GM18502 (cell line): ENCODE measurements around the gene C11orf52.

ENCODE experiments used
- ATAC-seq: cut with Tn5 transposase; IDR thresholded peaks from one replicate; pipeline ENCODE4 v1.9.1; 2021; ENCODE audit warnings: mild to moderate bottlenecking; ENCODE audit not compliant: unreplicated experiment, poor library complexity

C11orf52 gene

GRCh38 chr11:111935317-111936039, 16.8 kb downstream of the C11orf52 start:
- ATAC-seq: no peak

- no peak for ATAC-seq
Observed at GRCh38 chr11:111936040-111936540, 17.4 kb downstream of the C11orf52 start.

GRCh38 chr11:111937461-111937769, 18.7 kb downstream of the C11orf52 start:
- no peak for ATAC-seq

GRCh38 chr11:111937844-111938243, 19.1 kb downstream of the C11orf52 start:
- ATAC-seq: no peak

GRCh38 chr11:111938687-111939160, 20.0 kb downstream of the C11orf52 start:
- peak; percentile 94 for ATAC-seq

- ATAC-seq: no peak
Observed at GRCh38 chr11:111939836-111940604, 21.3 kb downstream of the C11orf52 start.

GRCh38 chr11:111941963-111942362, 23.2 kb downstream of the C11orf52 start:
- ATAC-seq: no peak

GRCh38 chr11:111942829-111943228, 24.1 kb downstream of the C11orf52 start:
- ATAC-seq: no peak

GRCh38 chr11:111944139-111944538, 25.4 kb downstream of the C11orf52 start:
- ATAC-seq: no peak

GRCh38 chr11:111944651-111945051, 25.9 kb downstream of the C11orf52 start:
- ATAC-seq: no peak

GRCh38 chr11:111945198-111945597, 26.5 kb downstream of the C11orf52 start:
- ATAC-seq: no peak

- no peak for ATAC-seq
Observed at GRCh38 chr11:111946499-111946898, 27.8 kb downstream of the C11orf52 start.

GRCh38 chr11:111947143-111947542, 28.4 kb downstream of the C11orf52 start:
- no peak for ATAC-seq

GRCh38 chr11:111949519-111950426, 31.1 kb downstream of the C11orf52 start:
- no peak for ATAC-seq

GRCh38 chr11:111951565-111951964, 32.9 kb downstream of the C11orf52 start:
- no peak for ATAC-seq

GRCh38 chr11:111954154-111954553, 35.4 kb downstream of the C11orf52 start:
- no peak for ATAC-seq

- no peak for ATAC-seq
Observed at GRCh38 chr11:111957663-111958444, 39.1 kb downstream of the C11orf52 start.

- no peak for ATAC-seq
Observed at GRCh38 chr11:111960916-111961315, 42.2 kb downstream of the C11orf52 start.

- no peak for ATAC-seq
Observed at GRCh38 chr11:111961389-111962300, 42.9 kb downstream of the C11orf52 start.
